WTC11 (cell line): ENCODE results near the gene GRAMD1B.

Source experiments
- CTCF ChIP-seq: fragments of 200-600 bp; IDR thresholded peaks from 2 replicates; pipeline ENCODE4 v1.8.0; 2022; ENCODE audit warnings: antibody characterized with exemption
- ZNF232 ChIP-seq: sonication (generic); formaldehyde crosslinking; IDR thresholded peaks from 2 replicates; pipeline ENCODE4 v1.8.0; 2022; ENCODE audit warnings: mild to moderate bottlenecking, missing genetic modification reagents
- ZNF263 ChIP-seq: sonication (generic); formaldehyde crosslinking; IDR thresholded peaks from 2 replicates; pipeline ENCODE4 v1.8.1; 2022; ENCODE audit warnings: low read depth, mild to moderate bottlenecking, moderate library complexity, missing genetic modification reagents
- TF ChIP-seq, protein P1 (sequence below): sonication (generic); formaldehyde crosslinking; IDR thresholded peaks from 2 replicates; pipeline ENCODE4 v1.8.1; 2022; ENCODE audit warnings: low read depth, missing genetic modification reagents, borderline replicate concordance

- TF ChIP-seq CTCF (no peak), ZNF263 (CRISPR knock-in tag) (no peak), ZNF232 (CRISPR knock-in tag) (no peak)
- TF ChIP-seq, protein P1, sequence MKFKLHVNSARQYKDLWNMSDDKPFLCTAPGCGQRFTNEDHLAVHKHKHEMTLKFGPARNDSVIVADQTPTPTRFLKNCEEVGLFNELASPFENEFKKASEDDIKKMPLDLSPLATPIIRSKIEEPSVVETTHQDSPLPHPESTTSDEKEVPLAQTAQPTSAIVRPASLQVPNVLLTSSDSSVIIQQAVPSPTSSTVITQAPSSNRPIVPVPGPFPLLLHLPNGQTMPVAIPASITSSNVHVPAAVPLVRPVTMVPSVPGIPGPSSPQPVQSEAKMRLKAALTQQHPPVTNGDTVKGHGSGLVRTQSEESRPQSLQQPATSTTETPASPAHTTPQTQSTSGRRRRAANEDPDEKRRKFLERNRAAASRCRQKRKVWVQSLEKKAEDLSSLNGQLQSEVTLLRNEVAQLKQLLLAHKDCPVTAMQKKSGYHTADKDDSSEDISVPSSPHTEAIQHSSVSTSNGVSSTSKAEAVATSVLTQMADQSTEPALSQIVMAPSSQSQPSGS (CRISPR knock-in tag): no peak
Observed at GRCh38 chr11:123408619-123409455, 21.2 kb upstream of the GRAMD1B start.
